DND-41 (cell line): ENCODE results near the gene RNF10.
"Not testable (repeated sequence)": the region's sequence is repeated elsewhere in the genome, so short reads cannot be mapped to it uniquely, and the experiment has no call there.

Experiments
- CTCF ChIP-seq: IDR thresholded peaks from 2 replicates; pipeline ENCODE4 v1.5.1; 2012; ENCODE audit warnings: borderline replicate concordance, low read length, moderate library complexity, mild to moderate bottlenecking; ENCODE audit not compliant: poor library complexity, severe bottlenecking; ENCODE audit errors: extremely low read depth
- EZH2 ChIP-seq: IDR thresholded peaks from 3 replicates; pipeline ENCODE4 v1.6.1; 2012; ENCODE audit warnings: borderline replicate concordance, low read depth, mild to moderate bottlenecking, moderate library complexity, low read length, inconsistent platforms; ENCODE audit not compliant: severe bottlenecking

- not testable (repeated sequence) for TF ChIP-seq CTCF, EZH2
Observed at GRCh38 chr12:120530418-120530761, 3.8 kb upstream of the RNF10 start.
